ENCODE data around the gene EPN2. TPM values are rescaled to one million over a fixed set of nuclear protein-coding genes. Genes with fewer than 3 reads are reported as not detected.

The EPN2 gene
- total and polyA plus RNA-seq, 4 donors: 5.6 to 23.8 (median 12.2) TPM

- no peak overlapping the region for H3K4me3 ChIP-seq (ENCODE audit: low read depth in 1 of 3, low read length in 3 of 3)
- H3K36me3 ChIP-seq (ENCODE audit: control insufficient read depth in 4 of 4, insufficient read depth in 3 of 4, low read depth in 1 of 4, low read length in 3 of 4): no peaks in the 10 kb centered on the region
- H3K27ac ChIP-seq (ENCODE audit: low read depth in 1 of 2, low read length in 2 of 2): no peak overlapping the region
- WGBS: 93% methylated on average over 5 of the region's 5 CpGs
- no peaks in the 10 kb centered on the region for H3K9me3 ChIP-seq (ENCODE audit: control insufficient read depth in 4 of 4, low read length in 3 of 4)
- no peak overlapping the region for H3K9ac ChIP-seq (ENCODE audit: low read depth in 1 of 2, low read length in 2 of 2)
- peaks cover 7 to 19% (median 12%) of the 10 kb centered on the region in 4 donors for H3K4me1 ChIP-seq (ENCODE audit: control insufficient read depth in 4 of 4, insufficient read depth in 4 of 4, low read length in 3 of 4)
- H3K27me3 ChIP-seq (ENCODE audit: control insufficient read depth in 4 of 4, insufficient read depth in 4 of 4, low read length in 3 of 4): no peaks in the 10 kb centered on the region
- no peak for DNase-seq (ENCODE audit: low spot score)
- TF ChIP-seq REST (IDR thresholded peaks at IDR 0.05): no peak
- TF ChIP-seq HNF4G (IDR thresholded peaks at IDR 0.05): no peak
- no peak for TF ChIP-seq TAF1 (conservative IDR thresholded peaks at IDR 0.05)
- TF ChIP-seq EGR1 (IDR thresholded peaks at IDR 0.05; ENCODE audit: low read depth in 2 of 2): no peak
- no peak for TF ChIP-seq SP1 (IDR thresholded peaks at IDR 0.05)
- TF ChIP-seq YY1 (IDR thresholded peaks at IDR 0.05): no peak
- no peak for TF ChIP-seq FOXA1 (IDR thresholded peaks at IDR 0.05)
- TF ChIP-seq, protein P1, sequence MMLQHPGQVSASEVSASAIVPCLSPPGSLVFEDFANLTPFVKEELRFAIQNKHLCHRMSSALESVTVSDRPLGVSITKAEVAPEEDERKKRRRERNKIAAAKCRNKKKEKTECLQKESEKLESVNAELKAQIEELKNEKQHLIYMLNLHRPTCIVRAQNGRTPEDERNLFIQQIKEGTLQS (IDR thresholded peaks at IDR 0.05): no peak
- no peak for TF ChIP-seq RXRA (IDR thresholded peaks at IDR 0.05)
- no peak for TF ChIP-seq FOXA2 (IDR thresholded peaks at IDR 0.05)
- TF ChIP-seq, protein P2, sequence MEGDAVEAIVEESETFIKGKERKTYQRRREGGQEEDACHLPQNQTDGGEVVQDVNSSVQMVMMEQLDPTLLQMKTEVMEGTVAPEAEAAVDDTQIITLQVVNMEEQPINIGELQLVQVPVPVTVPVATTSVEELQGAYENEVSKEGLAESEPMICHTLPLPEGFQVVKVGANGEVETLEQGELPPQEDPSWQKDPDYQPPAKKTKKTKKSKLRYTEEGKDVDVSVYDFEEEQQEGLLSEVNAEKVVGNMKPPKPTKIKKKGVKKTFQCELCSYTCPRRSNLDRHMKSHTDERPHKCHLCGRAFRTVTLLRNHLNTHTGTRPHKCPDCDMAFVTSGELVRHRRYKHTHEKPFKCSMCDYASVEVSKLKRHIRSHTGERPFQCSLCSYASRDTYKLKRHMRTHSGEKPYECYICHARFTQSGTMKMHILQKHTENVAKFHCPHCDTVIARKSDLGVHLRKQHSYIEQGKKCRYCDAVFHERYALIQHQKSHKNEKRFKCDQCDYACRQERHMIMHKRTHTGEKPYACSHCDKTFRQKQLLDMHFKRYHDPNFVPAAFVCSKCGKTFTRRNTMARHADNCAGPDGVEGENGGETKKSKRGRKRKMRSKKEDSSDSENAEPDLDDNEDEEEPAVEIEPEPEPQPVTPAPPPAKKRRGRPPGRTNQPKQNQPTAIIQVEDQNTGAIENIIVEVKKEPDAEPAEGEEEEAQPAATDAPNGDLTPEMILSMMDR (IDR thresholded peaks at IDR 0.05; ENCODE audit: low read depth, low read length, missing input control): no peak
- TF ChIP-seq JUND (IDR thresholded peaks at IDR 0.05): no peak
- TF ChIP-seq ZBTB33 (IDR thresholded peaks at IDR 0.05): no peak
- no peak for TF ChIP-seq NR2F2 (IDR thresholded peaks at IDR 0.05)
- TF ChIP-seq HNF4A (conservative IDR thresholded peaks at IDR 0.05): no peak
- TF ChIP-seq GABPA (IDR thresholded peaks at IDR 0.05 in 1 of 2, conservative IDR thresholded peaks at IDR 0.05 in 1 of 2): no peak
- TF ChIP-seq, protein P3, sequence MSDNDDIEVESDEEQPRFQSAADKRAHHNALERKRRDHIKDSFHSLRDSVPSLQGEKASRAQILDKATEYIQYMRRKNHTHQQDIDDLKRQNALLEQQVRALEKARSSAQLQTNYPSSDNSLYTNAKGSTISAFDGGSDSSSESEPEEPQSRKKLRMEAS (IDR thresholded peaks at IDR 0.05): no peak
- no peak for TF ChIP-seq RAD21 (IDR thresholded peaks at IDR 0.05)
These were observed 137.0 kb downstream of the EPN2 start for GRCh38 chr17:19374136-19374535.

Data from liver (tissue), 9 donors.